GM12892 (cell line): Measurements from ENCODE around the gene GCNT4.

ENCODE experiments used
- POLR2A ChIP-seq: IDR thresholded peaks from 2 replicates; pipeline ENCODE4 v1.6.1; 2011; ENCODE audit warnings: low read depth, low read length, control low read depth
- TAF1 ChIP-seq: IDR thresholded peaks from 2 replicates; pipeline ENCODE4 v1.6.1; 2011; ENCODE audit warnings: low read depth, mild to moderate bottlenecking, control low read depth, low read length, borderline replicate concordance

GRCh38 chr5:75047356-75047755 is 5.0 kb downstream of the GCNT4 start:
- TF ChIP-seq POLR2A (no peak), TAF1 (no peak)
